ENCODE data around the gene GALNT12. TPM values are rescaled to one million over a fixed set of nuclear protein-coding genes. Genes with fewer than 3 reads are reported as not detected.

Gene GALNT12
- total RNA-seq, 3 donors from 2014 or later: 2.6 to 6.6 (median 3.9) TPM

DNA sequence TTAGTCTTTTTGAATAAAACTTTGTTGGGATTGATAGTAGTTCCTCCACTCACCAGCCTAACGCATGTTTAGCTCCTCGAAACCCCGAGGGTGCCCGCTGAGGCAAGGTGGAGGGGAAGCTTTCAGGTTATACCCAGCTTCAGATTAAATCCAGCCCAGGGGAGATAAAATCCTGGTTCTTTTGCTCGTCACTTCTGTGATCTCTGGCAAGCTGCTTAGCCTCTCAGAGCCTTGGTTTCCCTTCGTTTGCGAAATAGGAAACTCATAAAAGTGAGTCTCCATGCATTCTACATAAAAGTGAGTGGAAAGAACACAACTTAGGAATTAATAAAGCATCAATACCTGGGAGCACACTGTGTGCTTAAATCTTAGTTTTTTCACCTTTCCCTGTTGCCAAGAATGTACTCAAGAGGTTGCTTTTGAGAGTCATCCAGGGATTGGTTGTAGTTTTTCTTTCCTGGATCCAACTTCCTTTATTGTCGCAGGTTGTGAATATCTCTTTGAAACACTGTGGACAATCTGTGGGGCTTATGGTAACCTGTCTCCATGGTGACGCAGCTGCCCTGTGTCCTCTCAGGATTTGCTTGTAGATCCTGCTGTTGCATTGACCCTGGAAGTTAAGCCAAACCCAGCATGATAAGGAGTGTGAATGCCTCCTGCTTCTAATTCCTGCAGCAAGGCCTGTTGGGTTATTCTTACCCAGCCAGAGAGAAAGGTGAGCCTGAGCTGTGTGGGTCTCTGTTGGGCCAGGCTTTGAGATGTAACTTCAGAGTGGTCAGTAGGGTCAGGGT lies 2.0 kb downstream of the GALNT12 start:
- peaks cover 0 to 16% of the 10 kb centered on the region in 2 donors for H3K4me1 ChIP-seq
- no peak overlapping the region for H3K27ac ChIP-seq
- intact Hi-C loops (cut with DNase I; ENCODE audit: low total_unique reads): no loop called here
- H3K27me3 ChIP-seq: peaks cover 0 to 46% of the 10 kb centered on the region in 2 donors
- no peak for DNase-seq (ENCODE audit: low spot score in 2 of 2)
- H3K36me3 ChIP-seq: no peaks in the 10 kb centered on the region
- TF ChIP-seq POLR2AphosphoS5 (IDR thresholded peaks at IDR 0.05) (no peak), POLR2A (IDR thresholded peaks at IDR 0.05) (no peak)
- TF ChIP-seq, protein P1, sequence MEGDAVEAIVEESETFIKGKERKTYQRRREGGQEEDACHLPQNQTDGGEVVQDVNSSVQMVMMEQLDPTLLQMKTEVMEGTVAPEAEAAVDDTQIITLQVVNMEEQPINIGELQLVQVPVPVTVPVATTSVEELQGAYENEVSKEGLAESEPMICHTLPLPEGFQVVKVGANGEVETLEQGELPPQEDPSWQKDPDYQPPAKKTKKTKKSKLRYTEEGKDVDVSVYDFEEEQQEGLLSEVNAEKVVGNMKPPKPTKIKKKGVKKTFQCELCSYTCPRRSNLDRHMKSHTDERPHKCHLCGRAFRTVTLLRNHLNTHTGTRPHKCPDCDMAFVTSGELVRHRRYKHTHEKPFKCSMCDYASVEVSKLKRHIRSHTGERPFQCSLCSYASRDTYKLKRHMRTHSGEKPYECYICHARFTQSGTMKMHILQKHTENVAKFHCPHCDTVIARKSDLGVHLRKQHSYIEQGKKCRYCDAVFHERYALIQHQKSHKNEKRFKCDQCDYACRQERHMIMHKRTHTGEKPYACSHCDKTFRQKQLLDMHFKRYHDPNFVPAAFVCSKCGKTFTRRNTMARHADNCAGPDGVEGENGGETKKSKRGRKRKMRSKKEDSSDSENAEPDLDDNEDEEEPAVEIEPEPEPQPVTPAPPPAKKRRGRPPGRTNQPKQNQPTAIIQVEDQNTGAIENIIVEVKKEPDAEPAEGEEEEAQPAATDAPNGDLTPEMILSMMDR (IDR thresholded peaks at IDR 0.05): no peak
- H3K9me3 ChIP-seq: no peaks in the 10 kb centered on the region
- no peak overlapping the region for H3K4me3 ChIP-seq

DNA sequence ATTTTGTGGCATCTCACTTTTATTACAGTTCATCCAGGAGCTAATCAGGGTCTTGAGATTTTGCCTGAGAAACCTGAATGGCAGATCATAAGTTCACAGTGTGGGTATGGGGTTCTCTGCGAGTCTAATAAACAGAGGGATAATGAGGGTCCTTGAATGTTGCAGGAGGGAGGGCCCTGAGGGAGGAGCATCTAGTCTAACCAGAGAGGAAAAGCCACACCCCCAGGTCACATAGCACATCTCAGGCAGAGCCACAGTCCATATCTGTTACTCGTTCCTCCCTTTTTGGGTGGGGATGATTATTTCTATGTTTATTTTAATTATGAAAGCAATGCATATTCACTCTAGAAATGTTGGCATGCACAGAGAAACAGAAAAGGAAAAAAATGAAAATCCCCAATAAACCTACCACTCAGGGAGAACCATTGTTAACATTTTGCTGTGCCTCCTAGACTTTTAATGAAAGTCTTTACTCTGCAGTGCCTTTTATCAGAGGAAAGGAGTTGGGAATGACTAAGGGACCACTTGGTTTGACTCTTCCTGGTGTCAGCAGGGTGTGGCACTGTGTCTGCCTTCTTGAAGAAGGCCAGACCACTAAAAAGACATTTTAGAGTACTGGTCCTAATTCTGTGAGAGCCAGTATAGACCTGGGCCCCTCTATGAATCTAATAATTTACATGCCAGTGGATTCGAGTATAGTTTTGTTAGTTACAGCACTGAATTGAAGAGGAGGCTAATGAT lies 2.8 kb downstream of the GALNT12 start:
- H3K27ac ChIP-seq: no peak overlapping the region
- DNase-seq (ENCODE audit: low spot score in 2 of 2): no peak
- intact Hi-C loops (cut with DNase I; ENCODE audit: low total_unique reads): no loop called here

DNA sequence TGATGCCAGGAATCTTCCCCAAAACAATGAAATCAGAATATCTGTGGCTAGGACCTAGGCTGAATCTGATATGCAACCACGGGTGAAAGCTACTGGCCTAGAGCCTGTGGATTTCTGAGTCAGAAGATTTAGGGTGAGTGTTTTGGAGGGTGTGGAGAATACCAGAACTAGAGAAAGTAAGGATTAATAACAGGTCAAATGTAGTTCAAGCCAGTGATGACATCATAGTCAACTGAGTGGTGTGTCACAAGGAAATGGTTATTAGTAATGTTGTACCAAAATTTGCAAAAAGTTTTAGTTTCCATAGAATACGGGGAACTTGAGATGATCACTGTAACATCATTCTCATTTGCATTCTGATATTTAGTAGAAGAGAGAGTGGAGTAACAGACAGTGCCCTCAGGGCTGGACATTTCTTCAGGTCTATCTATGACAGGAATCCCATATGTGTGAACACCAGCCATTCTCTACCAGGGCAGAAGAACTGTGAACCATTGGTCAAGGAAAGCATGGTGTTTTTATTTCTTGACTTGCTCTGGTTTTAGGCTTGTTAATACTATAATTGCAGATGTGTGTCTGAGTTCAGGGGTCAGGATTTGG lies 3.7 kb downstream of the GALNT12 start:
- Histone ChIP-seq H3K27me3 (peaks cover 0 to 51% of the 10 kb centered on the region in 2 donors), H3K27ac (no peak overlapping the region), H3K9me3 (no peaks in the 10 kb centered on the region), H3K36me3 (no peaks in the 10 kb centered on the region), H3K4me3 (no peak overlapping the region), H3K4me1 (peaks cover 0 to 13% of the 10 kb centered on the region in 2 donors)
- no peak for DNase-seq (ENCODE audit: low spot score in 2 of 2)
- intact Hi-C loops (cut with DNase I; ENCODE audit: low total_unique reads): no loop called here
- TF ChIP-seq POLR2AphosphoS5 (IDR thresholded peaks at IDR 0.05): no peak
- TF ChIP-seq POLR2A (IDR thresholded peaks at IDR 0.05): no peak
- TF ChIP-seq, protein P1 (IDR thresholded peaks at IDR 0.05): no peak

More for the DNA sequence above, 2.8 kb downstream of the GALNT12 start:
- Histone ChIP-seq H3K27me3 (peaks cover 0 to 51% of the 10 kb centered on the region in 2 donors), H3K9me3 (no peaks in the 10 kb centered on the region), H3K4me3 (no peak overlapping the region), H3K4me1 (peaks cover 0 to 16% of the 10 kb centered on the region in 2 donors), H3K36me3 (no peaks in the 10 kb centered on the region)
- no peak for TF ChIP-seq POLR2AphosphoS5 (IDR thresholded peaks at IDR 0.05)
- TF ChIP-seq, protein P1 (IDR thresholded peaks at IDR 0.05): no peak
- TF ChIP-seq POLR2A (IDR thresholded peaks at IDR 0.05): no peak

DNA sequence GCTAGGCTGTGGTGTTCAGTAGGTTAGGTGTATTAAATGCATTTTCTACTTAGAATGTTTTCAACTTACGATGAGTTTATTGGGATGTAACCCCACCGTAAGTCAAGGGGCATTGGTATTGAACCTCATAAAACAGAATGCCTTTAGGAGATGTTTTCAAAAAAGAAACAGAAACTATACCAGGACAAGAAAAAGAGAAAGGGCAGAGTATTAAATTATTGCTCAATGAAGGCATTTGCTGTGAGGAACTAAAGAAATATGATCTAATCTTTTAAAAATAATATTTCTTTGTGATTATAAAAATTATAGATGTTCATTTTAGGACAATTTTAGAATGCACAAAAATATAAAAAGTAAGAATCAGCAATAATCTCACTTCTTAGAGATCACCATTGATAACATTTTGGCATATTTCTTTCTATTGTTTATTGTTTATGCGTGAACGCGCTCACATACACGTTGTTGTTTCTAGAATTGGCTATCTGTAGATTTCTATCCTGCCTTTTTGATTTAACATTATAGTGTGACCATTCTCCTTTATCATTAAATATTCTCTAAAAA lies 8.0 kb downstream of the GALNT12 start:
- H3K27me3 ChIP-seq: peaks cover 0 to 35% of the 10 kb centered on the region in 2 donors
- intact Hi-C loops (cut with DNase I; ENCODE audit: low total_unique reads): no loop called here
- peaks cover 0 to 7% of the 10 kb centered on the region in 2 donors for H3K9me3 ChIP-seq
- no peak overlapping the region for H3K4me3 ChIP-seq
- TF ChIP-seq POLR2AphosphoS5 (IDR thresholded peaks at IDR 0.05) (no peak), POLR2A (IDR thresholded peaks at IDR 0.05) (no peak)
- TF ChIP-seq, protein P1 (IDR thresholded peaks at IDR 0.05): no peak
- DNase-seq (ENCODE audit: low spot score in 2 of 2): no peak
- no peaks in the 10 kb centered on the region for H3K4me1 ChIP-seq
- no peaks in the 10 kb centered on the region for H3K36me3 ChIP-seq
- no peak overlapping the region for H3K27ac ChIP-seq

Measured in breast epithelium (tissue), 4 donors.